Muscle of back (tissue), 11 donors: ENCODE results near the gene NFIB. TPM values are rescaled to one million over a fixed set of nuclear protein-coding genes. Genes with fewer than 3 reads are reported as not detected.

Experiments
- DNase-seq, 3 donors: peaks; one replicate each; pipeline versions ENCODE4 v3.0.0 to v3.0.0-alpha.2; 2013
- polyA plus RNA-seq, 10 donors: library from polyadenylated mRNA; unstranded; fragments of 120-200 nt; gene quantifications; one replicate each; pipeline ENCODE4 v1.2.1, GENCODE V29; 2013; ENCODE audit not compliant: insufficient read length in 10 of 10

NFIB gene
- polyA plus RNA-seq, 10 donors = 78.5 to 107 (median 97.9) TPM

GRCh38 chr9:14043483-14043882 lies 270.5 kb downstream of the NFIB start:
- no peak for DNase-seq

GRCh38 chr9:14037331-14037730 lies 276.6 kb downstream of the NFIB start:
- no peak for DNase-seq

- DNase-seq = no peak
These were observed 280.9 kb downstream of the NFIB start for GRCh38 chr9:14033067-14033466.
